Fibroblast of the aortic adventitia (primary cell): ENCODE data around the gene IL1RAPL1. TPM values are rescaled to one million over a fixed set of nuclear protein-coding genes. Genes with fewer than 3 reads are reported as not detected.

Experiments used
- DNase-seq: peaks from one replicate; pipeline ENCODE4 v3.0.0-alpha.2; 2010; ENCODE audit warnings: low read depth
- H3K4me3 ChIP-seq: 2 replicates; pipeline ENCODE4 v1.5.1; 2011; ENCODE audit warnings: low read depth, mild to moderate bottlenecking, control low read depth, low read length, moderate library complexity
- total RNA-seq: library from RNA; depleted of rRNA; stranded (reverse); fragments of >200 nt; gene quantifications from 2 replicates; pipeline ENCODE4 v1.2.3, GENCODE V29; 2012; ENCODE audit warnings: low replicate concordance
- TF ChIP-seq, protein P1 (sequence below): IDR thresholded peaks from 2 replicates; pipeline ENCODE4 v1.5.1; 2011; ENCODE audit warnings: mild to moderate bottlenecking, low read length, control low read depth, inconsistent platforms; ENCODE audit not compliant: insufficient read depth

The IL1RAPL1 gene
- total RNA-seq, 1 donor = 7.1 TPM

DNA sequence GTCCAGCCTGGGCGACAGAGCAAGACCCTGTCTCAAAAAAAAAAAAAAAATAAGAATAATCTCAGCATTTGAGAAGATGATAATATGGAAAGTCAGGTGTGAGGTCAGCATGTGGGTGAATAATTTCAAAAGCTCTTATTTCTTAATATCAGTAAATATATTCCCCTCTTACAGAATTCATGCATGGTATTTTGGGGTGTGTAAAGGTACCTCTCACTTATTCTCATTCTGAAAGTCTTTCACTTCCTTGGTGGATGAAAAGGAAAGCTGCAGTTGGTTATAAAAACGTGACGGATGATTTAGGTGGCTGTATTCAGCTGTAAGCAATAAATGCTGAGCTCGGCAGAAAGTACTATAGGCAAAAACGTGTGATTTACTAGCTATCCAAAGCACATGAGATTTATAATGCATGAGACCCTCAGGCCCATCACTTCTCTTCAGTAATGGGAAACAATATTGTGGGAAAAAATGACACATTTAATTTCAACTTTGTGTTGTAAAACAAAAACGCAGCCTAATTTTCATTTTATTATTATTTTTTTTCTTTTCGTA, 1275.0 kb downstream of the IL1RAPL1 start:
- no peak for DNase-seq
- TF ChIP-seq, protein P1, sequence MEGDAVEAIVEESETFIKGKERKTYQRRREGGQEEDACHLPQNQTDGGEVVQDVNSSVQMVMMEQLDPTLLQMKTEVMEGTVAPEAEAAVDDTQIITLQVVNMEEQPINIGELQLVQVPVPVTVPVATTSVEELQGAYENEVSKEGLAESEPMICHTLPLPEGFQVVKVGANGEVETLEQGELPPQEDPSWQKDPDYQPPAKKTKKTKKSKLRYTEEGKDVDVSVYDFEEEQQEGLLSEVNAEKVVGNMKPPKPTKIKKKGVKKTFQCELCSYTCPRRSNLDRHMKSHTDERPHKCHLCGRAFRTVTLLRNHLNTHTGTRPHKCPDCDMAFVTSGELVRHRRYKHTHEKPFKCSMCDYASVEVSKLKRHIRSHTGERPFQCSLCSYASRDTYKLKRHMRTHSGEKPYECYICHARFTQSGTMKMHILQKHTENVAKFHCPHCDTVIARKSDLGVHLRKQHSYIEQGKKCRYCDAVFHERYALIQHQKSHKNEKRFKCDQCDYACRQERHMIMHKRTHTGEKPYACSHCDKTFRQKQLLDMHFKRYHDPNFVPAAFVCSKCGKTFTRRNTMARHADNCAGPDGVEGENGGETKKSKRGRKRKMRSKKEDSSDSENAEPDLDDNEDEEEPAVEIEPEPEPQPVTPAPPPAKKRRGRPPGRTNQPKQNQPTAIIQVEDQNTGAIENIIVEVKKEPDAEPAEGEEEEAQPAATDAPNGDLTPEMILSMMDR = no peak
- H3K4me3 ChIP-seq = no peak overlapping the region

DNA sequence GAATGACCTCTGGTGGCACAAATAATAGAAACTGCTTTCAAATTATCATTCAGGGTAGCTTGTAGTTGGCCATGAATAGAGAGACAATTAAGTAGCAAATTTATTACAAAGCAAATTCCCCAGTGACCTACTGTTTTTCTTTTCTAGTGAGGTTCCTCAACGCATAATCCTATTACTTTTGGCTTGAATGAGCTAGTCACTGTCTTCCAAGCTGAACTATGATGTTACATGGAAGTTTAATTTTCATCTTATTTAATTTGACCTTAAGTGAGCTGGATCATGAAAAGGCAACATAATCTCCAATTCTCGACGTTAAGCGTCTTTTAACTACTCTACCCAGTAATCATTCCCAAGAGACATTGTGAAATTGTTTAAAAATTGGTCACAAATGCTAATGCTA, 1280.7 kb downstream of the IL1RAPL1 start:
- no peak for DNase-seq
- TF ChIP-seq, protein P1 = no peak
- no peak overlapping the region for H3K4me3 ChIP-seq

DNA sequence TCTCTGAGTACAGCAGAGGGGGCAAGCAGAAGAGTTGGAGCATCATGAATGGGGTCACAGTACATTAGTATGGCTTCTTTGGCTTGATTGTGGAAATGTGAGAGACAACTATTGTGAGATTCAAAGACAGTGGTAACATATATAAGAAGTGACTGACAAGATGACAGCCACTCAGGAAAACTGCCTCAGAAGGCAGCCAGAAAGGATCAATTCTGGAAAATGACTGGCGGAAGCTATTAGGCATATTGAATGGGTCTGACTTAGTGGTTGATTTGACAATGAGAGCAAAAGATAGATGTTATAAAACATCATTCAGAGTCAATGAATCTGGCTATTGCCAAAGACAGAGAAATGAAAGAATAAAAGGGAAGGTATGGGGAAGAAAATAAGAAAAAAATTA, 1282.6 kb downstream of the IL1RAPL1 start:
- TF ChIP-seq, protein P1 = no peak
- no peak overlapping the region for H3K4me3 ChIP-seq
- no peak for DNase-seq

DNA sequence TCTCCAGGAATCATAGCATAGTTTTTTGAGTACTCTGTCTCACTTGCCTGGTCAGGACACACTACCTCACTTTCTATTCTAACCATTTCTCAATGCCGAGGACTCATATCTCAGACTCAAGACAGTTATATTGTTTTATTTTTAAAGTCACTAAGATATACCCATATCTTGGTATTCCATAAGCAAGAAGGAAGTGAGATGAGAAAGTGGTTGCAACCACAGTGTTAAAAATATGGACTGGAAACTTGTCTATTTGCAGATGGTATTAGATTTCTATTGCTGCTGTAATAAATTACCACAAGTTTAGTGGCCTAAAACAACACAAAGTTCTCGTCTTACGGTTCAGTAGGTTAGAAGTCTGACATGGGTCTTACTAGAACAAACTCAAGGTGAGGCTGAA, 1283.4 kb downstream of the IL1RAPL1 start:
- no peak for DNase-seq
- no peak overlapping the region for H3K4me3 ChIP-seq
- TF ChIP-seq, protein P1 = no peak

DNA sequence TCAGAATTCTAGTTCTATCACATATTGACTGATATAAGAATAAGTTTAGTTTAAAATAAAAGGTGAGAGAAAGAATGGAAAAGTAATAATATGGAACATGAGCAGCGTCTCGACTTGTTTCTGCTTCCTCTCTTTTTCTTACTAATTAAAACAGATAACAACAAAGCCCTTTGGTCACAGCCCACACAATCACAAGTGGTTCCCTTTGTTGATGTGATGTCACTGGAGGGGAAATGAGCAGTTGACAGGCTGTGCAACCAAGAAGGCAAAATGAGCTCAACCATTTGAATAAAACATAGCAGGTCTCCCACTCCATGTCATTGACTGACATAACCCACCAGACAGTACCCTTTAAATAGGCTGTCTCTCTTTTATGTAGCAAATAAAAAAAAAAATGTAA, 1285.6 kb downstream of the IL1RAPL1 start:
- TF ChIP-seq, protein P1 = no peak
- DNase-seq = no peak
- no peak overlapping the region for H3K4me3 ChIP-seq

DNA sequence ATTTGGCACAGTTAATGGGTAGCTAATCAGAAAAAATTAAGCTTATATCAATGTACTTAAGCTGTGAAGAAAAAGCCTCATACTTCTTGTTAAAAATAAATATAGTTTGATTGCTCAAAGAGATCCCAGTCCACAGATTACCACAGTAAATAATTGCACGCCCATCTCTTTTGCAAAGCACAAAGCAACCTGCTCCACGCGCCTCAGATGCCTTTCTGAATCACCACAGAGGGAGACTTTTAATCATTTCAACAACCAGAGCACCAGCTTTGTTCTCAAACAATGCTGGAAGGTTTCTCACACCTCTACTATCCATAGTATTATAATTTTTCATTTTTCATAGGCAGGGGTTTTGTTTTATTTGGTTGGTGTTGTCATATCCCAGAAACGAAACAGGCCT, 1289.5 kb downstream of the IL1RAPL1 start:
- TF ChIP-seq, protein P1 = no peak
- H3K4me3 ChIP-seq = no peak overlapping the region
- no peak for DNase-seq

DNA sequence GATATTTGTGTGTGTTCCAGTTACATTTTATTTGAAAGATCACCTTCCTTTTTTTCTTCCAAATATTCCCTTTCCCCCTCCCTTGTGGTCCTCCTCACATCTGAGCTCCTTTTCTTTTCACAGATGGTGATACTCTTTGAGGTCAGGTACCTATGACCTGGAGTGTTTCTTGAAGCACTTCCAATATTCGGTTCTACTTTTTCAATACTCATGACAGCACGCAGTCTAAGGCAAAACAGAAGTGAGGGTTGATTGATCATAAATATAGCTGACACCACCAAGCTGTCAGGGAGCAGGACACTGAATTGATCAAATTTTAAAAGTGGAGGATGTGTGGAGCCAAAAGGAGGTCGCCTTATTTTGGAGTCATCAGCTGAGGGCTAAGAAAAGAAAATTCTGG, 1293.7 kb downstream of the IL1RAPL1 start:
- H3K4me3 ChIP-seq = no peak overlapping the region
- DNase-seq = no peak
- TF ChIP-seq, protein P1 = no peak
